GM18907 (cell line): ENCODE results near the gene DCHS1.
"Not testable (repeated sequence)": the region's sequence is repeated elsewhere in the genome, so short reads cannot be mapped to it uniquely, and the experiment has no call there.

ENCODE experiments used
- ATAC-seq: cut with Tn5 transposase; IDR thresholded peaks from one replicate; pipeline ENCODE4 v1.9.1; 2021; ENCODE audit warnings: mild to moderate bottlenecking, moderate library complexity; ENCODE audit not compliant: unreplicated experiment

Gene DCHS1

GRCh38 chr11:6655790-6656583, at the start of gene DCHS1:
TSS of gene DCHS1 (minus strand) at chr11:6655809. CDS start at chr11:6641613, 14,196 bp downstream.
- ATAC-seq, result no peak

- peak; percentile 52 for ATAC-seq
These were observed 47.8 kb upstream of the DCHS1 start for GRCh38 chr11:6703247-6704063.

- not testable (repeated sequence) for ATAC-seq
These were observed 46.3 kb upstream of the DCHS1 start for GRCh38 chr11:6701955-6702354.

GRCh38 chr11:6695377-6695776, 39.8 kb upstream of the DCHS1 start:
- ATAC-seq, result no peak

- no peak for ATAC-seq
These were observed 38.6 kb upstream of the DCHS1 start for GRCh38 chr11:6694229-6694535.

GRCh38 chr11:6693342-6694228, 38.0 kb upstream of the DCHS1 start:
- no peak for ATAC-seq

- no peak for ATAC-seq
These were observed 36.5 kb upstream of the DCHS1 start for GRCh38 chr11:6692128-6692527.

DNA sequence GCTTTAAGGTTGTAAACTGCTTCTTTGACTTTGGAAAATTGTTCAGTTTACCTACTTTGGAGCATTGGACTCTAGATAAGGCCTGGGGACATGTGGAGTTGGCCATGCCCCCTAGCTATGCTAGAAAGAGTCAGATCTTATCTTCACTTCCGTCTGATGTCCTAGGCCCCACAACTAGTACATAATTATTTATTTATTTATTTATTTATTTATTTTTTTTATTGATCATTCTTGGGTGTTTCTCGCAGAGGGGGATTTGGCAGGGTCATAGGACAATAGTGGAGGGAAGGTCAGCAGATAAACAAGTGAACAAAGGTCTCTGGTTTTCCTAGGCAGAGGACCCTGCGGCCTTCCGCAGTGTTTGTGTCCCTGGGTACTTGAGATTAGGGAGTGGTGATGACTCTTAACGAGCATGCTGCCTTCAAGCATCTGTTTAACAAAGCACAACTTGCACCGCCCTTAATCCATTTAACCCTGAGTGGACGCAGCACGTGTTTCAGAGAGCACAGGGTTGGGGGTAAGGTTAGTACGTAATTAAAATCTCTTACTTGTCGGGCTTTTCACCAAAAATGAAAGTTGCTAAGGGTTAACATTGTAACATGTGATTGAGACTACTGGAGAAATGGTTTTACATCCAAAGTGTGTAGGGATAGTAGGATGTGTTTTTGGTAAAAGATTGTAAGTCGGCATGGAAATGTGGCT, 35.0 kb upstream of the DCHS1 start:
- not testable (repeated sequence) for ATAC-seq

- ATAC-seq, result no peak
These were observed 32.3 kb upstream of the DCHS1 start for GRCh38 chr11:6687876-6688275.

DNA sequence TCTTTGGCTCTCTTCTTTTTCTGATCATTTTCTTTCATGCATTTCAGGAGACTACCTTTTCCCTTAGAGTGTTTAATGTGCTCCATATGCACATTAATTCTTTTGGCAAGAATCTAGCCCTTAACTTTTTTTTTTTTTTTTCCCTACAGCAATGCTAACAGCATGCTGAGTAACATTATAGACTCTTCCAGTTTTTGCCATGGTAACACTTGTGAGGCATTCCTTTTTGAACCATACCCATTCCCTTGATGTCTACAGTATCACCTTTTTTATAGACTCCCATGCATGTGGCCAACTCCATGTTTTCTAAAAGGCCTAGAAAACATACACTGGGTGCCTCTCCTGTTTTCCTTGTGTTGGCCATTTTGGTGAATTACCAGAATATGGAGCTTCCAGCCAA, 30.4 kb upstream of the DCHS1 start:
- no peak for ATAC-seq

DNA sequence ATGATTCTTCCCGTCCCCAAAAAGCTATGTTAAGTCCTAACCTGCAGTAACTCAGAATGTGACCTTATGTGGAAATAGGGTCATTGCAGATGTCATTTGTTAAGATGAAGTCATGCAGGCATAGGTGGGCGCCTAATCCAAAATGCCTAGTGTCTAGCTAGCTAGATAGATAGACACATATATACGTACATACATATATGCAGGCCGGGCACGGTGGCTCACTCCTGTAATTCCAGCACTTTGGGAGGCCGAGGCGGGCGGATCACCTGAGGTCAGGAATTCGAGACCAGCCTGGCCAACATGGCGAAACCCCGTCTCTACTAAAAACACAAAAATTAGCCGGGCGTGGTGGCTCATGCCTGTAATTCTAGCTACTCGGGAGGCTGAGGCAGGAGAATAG, 28.5 kb upstream of the DCHS1 start:
- not testable (repeated sequence) for ATAC-seq

DNA sequence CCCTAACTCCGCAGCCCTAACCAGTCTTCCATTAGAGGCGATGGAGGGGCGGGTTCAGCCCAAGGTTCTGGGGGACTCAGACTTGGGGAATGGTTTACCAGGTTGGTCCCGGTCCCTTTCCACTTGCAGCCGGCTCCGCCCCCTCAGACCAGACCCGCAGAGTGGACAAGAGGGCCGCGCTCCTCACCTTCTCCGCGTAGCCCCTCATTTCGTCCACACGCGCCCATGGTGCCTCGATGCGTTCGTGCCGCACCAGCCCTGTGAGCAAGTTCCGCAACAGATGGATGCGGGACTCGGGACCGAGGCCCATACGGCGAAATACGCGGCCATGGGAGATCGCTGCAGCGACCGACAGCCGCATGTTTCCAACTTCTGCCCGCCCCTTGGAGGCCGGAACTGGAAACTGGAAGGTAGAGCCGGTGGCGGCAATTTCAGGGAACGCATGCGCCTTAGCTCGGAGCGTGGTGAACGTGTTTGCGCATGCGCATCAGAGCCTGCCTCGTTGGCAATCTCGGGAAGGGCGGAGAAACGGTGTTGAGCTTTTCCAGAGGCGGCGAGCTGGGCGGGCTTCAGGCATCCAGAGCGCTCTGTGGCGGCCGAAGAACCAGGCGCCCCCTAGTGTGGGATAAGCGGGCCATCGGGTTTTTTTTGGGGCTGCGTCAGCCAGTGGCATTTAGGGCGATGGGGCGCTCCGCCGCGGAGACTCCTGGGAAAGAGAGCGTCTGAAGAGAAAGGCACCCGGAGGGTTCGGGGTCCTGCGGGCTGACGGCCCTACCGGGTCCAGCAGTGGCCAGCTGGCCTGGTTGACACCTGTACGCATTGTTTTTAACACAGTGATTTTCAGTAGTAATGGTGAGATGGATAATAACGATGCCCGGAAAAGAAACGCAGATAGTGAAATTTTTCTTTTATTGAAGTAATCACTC, 27.6 kb upstream of the DCHS1 start, which contains the start of gene MRPL17:
Gene MRPL17, minus strand, starts transcription at position 405 of the 926 bp plus-strand sequence. Its CDS starts 44 bp downstream, at position 361.
- ATAC-seq, result peak; percentile 95

GRCh38 chr11:6682591-6682935, 27.0 kb upstream of the DCHS1 start:
- peak; percentile 6 for ATAC-seq

GRCh38 chr11:6681949-6682348, 26.3 kb upstream of the DCHS1 start:
- no peak for ATAC-seq

DNA sequence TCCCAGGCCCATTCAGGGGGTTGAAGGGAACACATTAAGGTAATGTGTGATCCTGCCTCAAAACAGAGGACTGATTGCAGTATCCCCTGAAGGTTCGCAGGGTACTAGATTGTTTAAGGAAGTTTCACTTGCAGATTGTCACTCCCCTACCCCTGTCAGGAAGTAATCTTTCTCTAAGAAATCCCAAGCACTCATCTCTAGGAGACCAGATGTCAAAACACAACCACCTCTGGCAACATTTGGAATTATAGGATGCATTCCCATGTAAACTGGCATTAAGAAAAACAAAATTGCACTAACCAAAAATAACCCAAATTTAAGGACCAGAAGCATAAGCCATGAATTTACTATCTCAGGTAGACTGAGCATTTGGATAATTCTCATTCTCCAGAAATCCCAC, 25.9 kb upstream of the DCHS1 start:
- no peak for ATAC-seq

- ATAC-seq, result no peak
These were observed 21.4 kb upstream of the DCHS1 start for GRCh38 chr11:6677018-6677417.

DNA sequence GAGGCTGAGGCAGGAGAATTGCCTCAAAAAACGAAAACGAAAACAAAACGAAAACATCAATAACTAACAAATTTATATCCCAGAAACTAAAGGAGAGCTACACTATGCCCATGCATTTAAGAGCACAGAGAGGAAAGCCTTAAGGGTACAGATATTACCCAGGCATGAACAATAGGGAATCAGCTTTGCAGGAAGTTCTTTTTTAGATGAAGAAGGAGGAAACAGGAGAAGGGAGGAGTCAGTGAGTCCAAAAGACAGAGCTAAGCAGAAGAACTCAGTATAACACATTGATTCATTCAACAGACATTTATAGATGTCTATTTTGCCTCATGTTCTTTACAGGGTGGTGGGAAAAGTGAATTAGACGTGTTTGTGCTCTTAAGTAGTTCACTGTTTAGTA, 19.3 kb upstream of the DCHS1 start:
- ATAC-seq, result no peak

GRCh38 chr11:6674219-6674597, 18.6 kb upstream of the DCHS1 start:
- no peak for ATAC-seq

DNA sequence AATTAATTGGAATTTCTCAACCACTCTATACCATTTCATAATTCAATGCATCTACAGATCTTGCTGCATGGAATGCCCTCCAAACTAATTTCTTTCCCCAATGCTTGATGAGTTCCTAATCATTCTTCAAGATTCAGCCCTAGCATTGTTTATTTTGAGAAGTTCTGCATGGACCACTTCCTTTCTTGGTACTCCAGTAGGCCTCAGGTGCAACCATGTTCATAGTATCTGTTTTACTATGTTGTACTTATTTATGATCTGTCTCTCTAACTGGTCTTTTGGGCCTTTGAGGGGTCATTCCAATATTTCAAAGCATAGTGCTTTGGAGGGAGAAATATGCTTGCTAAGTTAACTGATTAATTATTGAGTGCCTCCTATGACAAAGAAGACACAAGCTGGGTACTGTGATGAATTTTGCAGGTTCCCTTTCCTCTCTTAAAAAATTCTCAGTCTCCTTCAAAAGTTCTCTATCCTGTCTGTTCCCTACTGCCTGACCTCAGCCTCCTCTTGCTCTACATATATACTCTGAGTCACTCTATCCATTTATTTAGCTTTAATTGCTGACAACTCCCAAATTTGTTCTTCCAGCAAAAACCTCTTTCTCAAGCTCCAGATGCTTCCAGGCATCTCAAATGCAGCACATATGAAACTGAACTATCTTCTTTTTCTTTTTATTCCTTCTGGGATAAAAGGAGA, 18.1 kb upstream of the DCHS1 start:
- ATAC-seq, result no peak
